Measurements from ENCODE around the gene KIF5B. TPM values are rescaled to one million over a fixed set of nuclear protein-coding genes. Genes with fewer than 3 reads are reported as not detected.

Gene KIF5B
- total and polyA plus RNA-seq, 2 donors (not counting 1 experiment from before 2014, with no cell fraction given): 109 to 160 TPM

- Histone ChIP-seq H3K4me2 (ENCODE audit: extremely low read depth, insufficient read depth, low read length) (no peak overlapping the region), H4K20me1 (ENCODE audit: control insufficient read depth, extremely low read depth, insufficient read depth, low read length) (no peaks in the 10 kb centered on the region), H3K4me3 (replicated peaks in 1 of 4; ENCODE audit: control extremely low read depth in 1 of 4, insufficient read depth in 1 of 4, low read depth in 3 of 4, low read length in 4 of 4) (no peak overlapping the region), H3K27ac (ENCODE audit: insufficient read depth, low read length) (no peak overlapping the region), H2AFZ (ENCODE audit: low read length) (no peak overlapping the region), H3K9me3 (ENCODE audit: control insufficient read depth, insufficient read depth, low read depth, low read length) (no peaks in the 10 kb centered on the region), H3K9ac (ENCODE audit: insufficient read depth, low read length) (no peak overlapping the region), H3K36me3 (ENCODE audit: control insufficient read depth, insufficient read depth, low read length) (peaks cover 3% of the 10 kb centered on the region), H3K79me2 (ENCODE audit: control insufficient read depth, insufficient read depth, low read length) (no peaks in the 10 kb centered on the region), H3K4me1 (ENCODE audit: control insufficient read depth, extremely low read depth, insufficient read depth, low read length) (peaks cover 2% of the 10 kb centered on the region), H3K27me3 (ENCODE audit: control insufficient read depth, insufficient read depth, low read length) (no peaks in the 10 kb centered on the region)
- no peak for DNase-seq (ENCODE audit: low read depth in 2 of 2)
- no peak for TF ChIP-seq EZH2 (IDR thresholded peaks at IDR 0.05; ENCODE audit: low read length, missing control alignments)
- no peak for TF ChIP-seq CTCF (conservative IDR thresholded peaks at IDR 0.05 in 1 of 2, IDR thresholded peaks at IDR 0.05 in 1 of 2; ENCODE audit: low read depth in 1 of 2, low read length in 2 of 2)
Observed at GRCh38 chr10:32007026-32007425, 49.2 kb downstream of the KIF5B start.

- Histone ChIP-seq H3K4me1 (ENCODE audit: control insufficient read depth, extremely low read depth, insufficient read depth, low read length) (peaks cover 2% of the 10 kb centered on the region), H3K9me3 (ENCODE audit: control insufficient read depth, insufficient read depth, low read depth, low read length) (no peaks in the 10 kb centered on the region), H4K20me1 (ENCODE audit: control insufficient read depth, extremely low read depth, insufficient read depth, low read length) (no peaks in the 10 kb centered on the region), H3K79me2 (ENCODE audit: control insufficient read depth, insufficient read depth, low read length) (no peaks in the 10 kb centered on the region), H3K36me3 (ENCODE audit: control insufficient read depth, insufficient read depth, low read length) (peaks cover 3% of the 10 kb centered on the region), H3K4me3 (replicated peaks in 1 of 4; ENCODE audit: control extremely low read depth in 1 of 4, insufficient read depth in 1 of 4, low read depth in 3 of 4, low read length in 4 of 4) (no peak overlapping the region), H3K27me3 (ENCODE audit: control insufficient read depth, insufficient read depth, low read length) (no peaks in the 10 kb centered on the region), H2AFZ (ENCODE audit: low read length) (no peak overlapping the region), H3K27ac (ENCODE audit: insufficient read depth, low read length) (no peak overlapping the region), H3K9ac (ENCODE audit: insufficient read depth, low read length) (no peak overlapping the region), H3K4me2 (ENCODE audit: extremely low read depth, insufficient read depth, low read length) (no peak overlapping the region)
- TF ChIP-seq EZH2 (IDR thresholded peaks at IDR 0.05; ENCODE audit: low read length, missing control alignments) (no peak), CTCF (conservative IDR thresholded peaks at IDR 0.05 in 1 of 2, IDR thresholded peaks at IDR 0.05 in 1 of 2; ENCODE audit: low read depth in 1 of 2, low read length in 2 of 2) (peak; percentile 52 to 78)
- peak; percentile 33 to 59 for DNase-seq (ENCODE audit: low read depth in 2 of 2)
Observed at GRCh38 chr10:32005050-32005449, 51.2 kb downstream of the KIF5B start.

GRCh38 chr10:32004161-32004591, 52.0 kb downstream of the KIF5B start:
- TF ChIP-seq CTCF (conservative IDR thresholded peaks at IDR 0.05 in 1 of 2, IDR thresholded peaks at IDR 0.05 in 1 of 2; ENCODE audit: low read depth in 1 of 2, low read length in 2 of 2) (no peak), EZH2 (IDR thresholded peaks at IDR 0.05; ENCODE audit: low read length, missing control alignments) (no peak)
- no peak overlapping the region for H3K9ac ChIP-seq (ENCODE audit: insufficient read depth, low read length)
- DNase-seq (ENCODE audit: low read depth in 2 of 2): peak; percentile 6 to 17
- no peak overlapping the region for H2AFZ ChIP-seq (ENCODE audit: low read length)
- H3K4me2 ChIP-seq (ENCODE audit: extremely low read depth, insufficient read depth, low read length): no peak overlapping the region
- no peaks in the 10 kb centered on the region for H3K27me3 ChIP-seq (ENCODE audit: control insufficient read depth, insufficient read depth, low read length)
- no peaks in the 10 kb centered on the region for H3K79me2 ChIP-seq (ENCODE audit: control insufficient read depth, insufficient read depth, low read length)
- no peak overlapping the region for H3K4me3 ChIP-seq (replicated peaks in 1 of 4; ENCODE audit: control extremely low read depth in 1 of 4, insufficient read depth in 1 of 4, low read depth in 3 of 4, low read length in 4 of 4)
- peaks cover 2% of the 10 kb centered on the region for H3K4me1 ChIP-seq (ENCODE audit: control insufficient read depth, extremely low read depth, insufficient read depth, low read length)
- H4K20me1 ChIP-seq (ENCODE audit: control insufficient read depth, extremely low read depth, insufficient read depth, low read length): no peaks in the 10 kb centered on the region
- no peak overlapping the region for H3K27ac ChIP-seq (ENCODE audit: insufficient read depth, low read length)
- peaks cover 3% of the 10 kb centered on the region for H3K36me3 ChIP-seq (ENCODE audit: control insufficient read depth, insufficient read depth, low read length)
- no peaks in the 10 kb centered on the region for H3K9me3 ChIP-seq (ENCODE audit: control insufficient read depth, insufficient read depth, low read depth, low read length)
